SU-DHL-6 (cell line): ENCODE measurements around the gene ZNF710.
A peak's percentile ranks its signal among the peaks of the same experiment; 100 is the strongest.
"Not testable (repeated sequence)": the region's sequence is repeated elsewhere in the genome, so short reads cannot be mapped to it uniquely, and the experiment has no call there.

Source experiments
- H2AFZ ChIP-seq: fragments of 200-600 bp; sonication (generic); 2 replicates; pipeline ENCODE4 v1.6.1; 2014; ENCODE audit warnings: low read depth, mild to moderate bottlenecking, moderate library complexity, mixed read lengths, antibody characterized with exemption, low read length; ENCODE audit not compliant: severe bottlenecking
- H3F3A ChIP-seq: fragments of 200-600 bp; shearing (Covaris generic); 2 replicates; pipeline ENCODE4 v1.6.0; 2016; ENCODE audit warnings: antibody characterized with exemption, mild to moderate bottlenecking; ENCODE audit not compliant: insufficient read depth
- H3K27ac ChIP-seq: fragments of 200-600 bp; sonication (generic); 2 replicates; pipeline ENCODE4 v1.5.1; 2016; ENCODE audit warnings: low read depth, mild to moderate bottlenecking, low read length, moderate library complexity, mixed read lengths
- H3K27me3 ChIP-seq: fragments of 200-600 bp; sonication (generic), shearing (Covaris generic); 2 replicates; pipeline ENCODE4 v1.6.0; 2014; ENCODE audit warnings: mild to moderate bottlenecking, low read length
- H3K36me3 ChIP-seq: fragments of 200-600 bp; sonication (generic); 2 replicates; pipeline ENCODE4 v1.6.1; 2014; ENCODE audit warnings: mild to moderate bottlenecking, low read length, mixed read lengths
- H3K4me2 ChIP-seq: fragments of 300-600, 200-600 bp; shearing (Covaris generic), sonication (generic); 2 replicates; pipeline ENCODE4 v1.6.0; 2014; ENCODE audit warnings: low read length, low read depth, mild to moderate bottlenecking; ENCODE audit not compliant: poor library complexity, severe bottlenecking
- H3K4me3 ChIP-seq: fragments of 200-600 bp; sonication (generic); 2 replicates; pipeline ENCODE4 v1.5.1; 2014; ENCODE audit warnings: antibody characterized with exemption, low read length, mild to moderate bottlenecking, mixed read lengths; ENCODE audit not compliant: insufficient read depth, poor library complexity, severe bottlenecking
- H3K79me2 ChIP-seq: fragments of 200-600 bp; sonication (generic); 2 replicates; pipeline ENCODE4 v1.6.1; 2014; ENCODE audit warnings: mild to moderate bottlenecking, low read length, moderate library complexity; ENCODE audit not compliant: insufficient read depth
- H3K9ac ChIP-seq: fragments of 200-600 bp; sonication (generic); 2 replicates; pipeline ENCODE4 v1.7.0; 2014; ENCODE audit warnings: mild to moderate bottlenecking, low read length
- H3K9me2 ChIP-seq: fragments of 200-600 bp; sonication (generic); replicated peaks from 2 replicates; pipeline ENCODE4 v1.6.1; 2014; ENCODE audit warnings: low read length; ENCODE audit not compliant: insufficient read depth
- H3K9me3 ChIP-seq: fragments of 200-600 bp; sonication (generic); 2 replicates; pipeline ENCODE4 v1.6.1; 2014; ENCODE audit warnings: low read length, mixed read lengths; ENCODE audit not compliant: insufficient read depth
- H4K20me1 ChIP-seq: fragments of 200-600 bp; sonication (generic); 2 replicates; pipeline ENCODE4 v1.6.1; 2014; ENCODE audit warnings: low read depth, mild to moderate bottlenecking, antibody characterized with exemption, low read length, moderate library complexity, mixed read lengths
- EZH2phosphoT487 ChIP-seq: fragments of 200-600 bp; sonication (generic), shearing (Covaris generic); conservative IDR thresholded peaks from 2 replicates; pipeline ENCODE4 v1.6.1; 2018; ENCODE audit warnings: mild to moderate bottlenecking, antibody characterized with exemption, low read length, moderate library complexity, mixed read lengths
- TF ChIP-seq, protein P1 (sequence below): fragments of 200-600 bp; sonication (generic); IDR thresholded peaks from one replicate; pipeline ENCODE4 v1.5.1; 2017; ENCODE audit warnings: antibody characterized with exemption, mild to moderate bottlenecking, low read length, moderate library complexity; ENCODE audit not compliant: insufficient read depth, poor library complexity, severe bottlenecking

Gene ZNF710, protein sequence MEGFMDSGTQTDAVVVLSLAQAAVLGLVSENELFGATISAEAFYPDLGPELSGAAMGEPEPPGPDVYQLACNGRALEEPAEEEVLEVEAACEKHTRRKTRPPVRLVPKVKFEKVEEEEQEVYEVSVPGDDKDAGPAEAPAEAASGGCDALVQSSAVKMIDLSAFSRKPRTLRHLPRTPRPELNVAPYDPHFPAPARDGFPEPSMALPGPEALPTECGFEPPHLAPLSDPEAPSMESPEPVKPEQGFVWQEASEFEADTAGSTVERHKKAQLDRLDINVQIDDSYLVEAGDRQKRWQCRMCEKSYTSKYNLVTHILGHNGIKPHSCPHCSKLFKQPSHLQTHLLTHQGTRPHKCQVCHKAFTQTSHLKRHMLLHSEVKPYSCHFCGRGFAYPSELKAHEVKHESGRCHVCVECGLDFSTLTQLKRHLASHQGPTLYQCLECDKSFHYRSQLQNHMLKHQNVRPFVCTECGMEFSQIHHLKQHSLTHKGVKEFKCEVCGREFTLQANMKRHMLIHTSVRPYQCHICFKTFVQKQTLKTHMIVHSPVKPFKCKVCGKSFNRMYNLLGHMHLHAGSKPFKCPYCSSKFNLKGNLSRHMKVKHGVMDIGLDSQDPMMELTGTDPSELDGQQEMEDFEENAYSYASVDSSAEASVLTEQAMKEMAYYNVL

DNA sequence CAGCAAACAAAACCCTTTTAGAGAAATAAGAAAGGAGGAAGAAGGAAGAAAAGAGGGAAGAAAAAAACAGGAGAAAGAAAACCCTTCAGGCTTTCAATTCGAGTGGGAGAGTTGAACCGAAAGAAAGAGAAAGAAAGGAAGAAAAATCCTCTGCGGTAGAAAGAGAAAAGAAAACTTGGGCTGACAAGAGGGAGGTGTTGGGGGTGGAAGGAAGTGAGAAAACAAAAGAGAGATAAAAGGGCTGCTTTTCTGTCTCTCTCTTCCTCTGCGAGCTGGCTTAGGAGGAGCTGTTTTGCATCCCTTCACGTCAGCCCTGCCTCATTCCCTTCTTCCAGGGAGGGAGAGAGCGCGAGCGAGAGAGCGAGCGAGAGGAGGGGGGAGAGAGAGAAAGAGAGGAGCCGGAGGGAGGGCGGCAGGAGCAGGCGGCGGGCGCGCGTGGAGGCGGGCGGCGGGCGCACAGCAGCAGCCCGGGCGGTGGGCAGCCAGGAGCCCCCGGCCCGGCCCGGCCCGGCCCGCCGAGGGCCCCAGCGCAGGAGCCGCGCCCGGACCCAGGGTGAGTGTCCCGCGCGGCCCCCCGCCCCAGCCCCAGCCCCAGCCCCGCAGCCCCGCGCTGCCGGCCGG, at the start of gene ZNF710:
Gene ZNF710, plus strand, starts transcription at position 263 of the 621 bp plus-strand sequence. CDS start 65,814 bp downstream, outside the sequence.
- Histone ChIP-seq H4K20me1 (no peaks in the 10 kb centered on the region), H3K27me3 (no peaks in the 10 kb centered on the region), H2AFZ (peak within 1 kb of the TSS; percentile 78), H3K9ac (peak within 1 kb of the TSS; percentile 60), H3K9me2 (no peaks in the 10 kb centered on the region), H3K79me2 (no peaks in the 10 kb centered on the region), H3K27ac (peak within 1 kb of the TSS; percentile 11; the same call in 1 of the 2 replicates), H3F3A (0 out of 2 replicates have a peak, but pooled peaks cover 7% of the 10 kb centered on the region), H3K9me3 (no peaks in the 10 kb centered on the region), H3K4me3 (peak within 1 kb of the TSS; percentile 65), H3K36me3 (no peaks in the 10 kb centered on the region), H3K4me2 (peak within 1 kb of the TSS; percentile 98)
- TF ChIP-seq, protein P1, sequence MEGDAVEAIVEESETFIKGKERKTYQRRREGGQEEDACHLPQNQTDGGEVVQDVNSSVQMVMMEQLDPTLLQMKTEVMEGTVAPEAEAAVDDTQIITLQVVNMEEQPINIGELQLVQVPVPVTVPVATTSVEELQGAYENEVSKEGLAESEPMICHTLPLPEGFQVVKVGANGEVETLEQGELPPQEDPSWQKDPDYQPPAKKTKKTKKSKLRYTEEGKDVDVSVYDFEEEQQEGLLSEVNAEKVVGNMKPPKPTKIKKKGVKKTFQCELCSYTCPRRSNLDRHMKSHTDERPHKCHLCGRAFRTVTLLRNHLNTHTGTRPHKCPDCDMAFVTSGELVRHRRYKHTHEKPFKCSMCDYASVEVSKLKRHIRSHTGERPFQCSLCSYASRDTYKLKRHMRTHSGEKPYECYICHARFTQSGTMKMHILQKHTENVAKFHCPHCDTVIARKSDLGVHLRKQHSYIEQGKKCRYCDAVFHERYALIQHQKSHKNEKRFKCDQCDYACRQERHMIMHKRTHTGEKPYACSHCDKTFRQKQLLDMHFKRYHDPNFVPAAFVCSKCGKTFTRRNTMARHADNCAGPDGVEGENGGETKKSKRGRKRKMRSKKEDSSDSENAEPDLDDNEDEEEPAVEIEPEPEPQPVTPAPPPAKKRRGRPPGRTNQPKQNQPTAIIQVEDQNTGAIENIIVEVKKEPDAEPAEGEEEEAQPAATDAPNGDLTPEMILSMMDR, result no peak
- 0 out of 2 replicates have a peak, but pooled peaks have one; percentile 18 for TF ChIP-seq EZH2phosphoT487

DNA sequence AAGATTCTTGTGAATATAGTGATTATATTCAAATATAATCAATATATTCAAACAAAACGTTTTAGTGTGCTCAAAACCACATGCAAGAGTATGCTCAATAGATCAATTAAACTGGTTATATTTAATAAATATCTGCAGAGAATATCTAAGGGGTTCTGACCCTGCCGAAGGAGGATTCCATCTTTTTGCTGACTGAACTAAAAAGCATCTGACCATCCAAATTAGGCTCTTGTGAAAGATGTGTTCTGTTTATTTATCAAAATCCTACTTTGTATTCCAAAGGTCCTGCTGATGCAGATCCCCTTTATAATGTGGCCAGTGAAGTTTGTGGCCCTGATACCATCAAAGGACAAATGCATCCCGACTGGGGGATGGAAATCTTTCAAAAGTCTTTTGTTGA, 46.6 kb upstream of the ZNF710 start:
- H3K9me3 ChIP-seq, result no peaks in the 10 kb centered on the region
- no peaks in the 10 kb centered on the region for H3K79me2 ChIP-seq
- no peak overlapping the region for H3K27ac ChIP-seq
- no peak overlapping the region for H3K9ac ChIP-seq
- no peak overlapping the region for H3K4me2 ChIP-seq
- H4K20me1 ChIP-seq, result no peaks in the 10 kb centered on the region
- no peaks in the 10 kb centered on the region for H3K36me3 ChIP-seq
- no peak overlapping the region for H3K4me3 ChIP-seq
- no peaks in the 10 kb centered on the region for H3F3A ChIP-seq
- no peaks in the 10 kb centered on the region for H3K27me3 ChIP-seq
- TF ChIP-seq, protein P1, result no peak
- TF ChIP-seq EZH2phosphoT487, result no peak
- no peaks in the 10 kb centered on the region for H3K9me2 ChIP-seq
- H2AFZ ChIP-seq, result no peak overlapping the region

DNA sequence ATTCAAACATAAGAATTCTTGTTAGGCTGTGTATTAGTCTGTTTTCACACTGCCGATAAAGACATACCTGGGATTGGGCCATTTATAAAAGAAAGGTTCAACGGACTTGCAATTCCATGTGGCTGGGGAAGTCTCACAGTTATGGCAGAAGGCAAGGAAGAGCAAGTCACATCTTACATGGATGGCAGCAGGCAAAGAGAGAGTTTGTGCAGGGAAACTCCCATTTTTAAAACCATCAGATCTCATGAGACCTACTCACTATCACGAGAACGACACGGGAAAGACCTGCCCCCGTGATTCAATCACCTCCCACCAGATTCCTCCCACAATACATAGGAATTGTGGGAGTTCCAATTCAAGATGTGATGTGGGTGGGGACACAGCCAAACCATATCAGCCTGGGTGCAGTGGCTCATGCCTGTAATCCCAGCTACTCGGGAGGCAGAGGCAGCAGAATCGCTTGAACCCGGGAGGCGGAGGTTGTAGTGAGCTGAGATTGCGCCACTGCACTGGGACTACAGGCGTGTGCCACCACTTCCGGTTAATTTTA, 45.6 kb upstream of the ZNF710 start:
- H3K27ac ChIP-seq, H3K36me3 ChIP-seq, H3F3A ChIP-seq, H3K4me2 ChIP-seq, H3K27me3 ChIP-seq, H4K20me1 ChIP-seq, H3K79me2 ChIP-seq, H2AFZ ChIP-seq, H3K4me3 ChIP-seq, H3K9ac ChIP-seq, H3K9me3 ChIP-seq, H3K9me2 ChIP-seq: not testable (repeated sequence)
